ENCODE measurements around the gene DEPDC5.

The DEPDC5 gene

DNA sequence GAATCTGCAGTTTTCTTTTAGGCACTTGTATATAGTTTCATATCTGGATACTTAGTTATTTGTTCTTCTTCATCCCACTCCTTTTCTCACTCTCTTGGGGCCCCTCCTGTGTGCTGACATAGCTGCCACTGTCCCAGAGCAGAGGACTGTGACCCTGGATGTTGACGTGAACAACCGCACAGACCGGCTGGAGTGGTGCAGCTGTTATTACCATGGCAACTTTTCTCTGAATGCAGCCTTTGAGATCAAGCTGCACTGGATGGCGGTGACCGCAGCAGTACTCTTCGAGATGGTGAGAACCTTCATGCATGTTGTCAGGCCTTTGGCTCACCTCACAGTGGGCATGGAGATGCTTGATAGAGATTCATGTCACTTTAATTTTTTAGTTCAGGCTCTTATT is 139.6 kb downstream of the DEPDC5 start:
- Histone ChIP-seq H2AFZ (no peak overlapping the region), H3K4me1 (no peaks in the 10 kb centered on the region), H3K9ac (no peak overlapping the region), H3K27me3 (ENCODE audit: control insufficient read depth, insufficient read depth, low read length) (no peaks in the 10 kb centered on the region), H3K4me3 (ENCODE audit: low read depth, low read length) (no peak overlapping the region), H3K27ac (no peak overlapping the region), H3K4me2 (ENCODE audit: low read length) (no peak overlapping the region), H3K79me2 (no peaks in the 10 kb centered on the region), H3K36me3 (ENCODE audit: control insufficient read depth, insufficient read depth, low read length) (no peaks in the 10 kb centered on the region), H3K9me3 (ENCODE audit: control insufficient read depth, low read length) (no peaks in the 10 kb centered on the region)
- TF ChIP-seq, protein P1, sequence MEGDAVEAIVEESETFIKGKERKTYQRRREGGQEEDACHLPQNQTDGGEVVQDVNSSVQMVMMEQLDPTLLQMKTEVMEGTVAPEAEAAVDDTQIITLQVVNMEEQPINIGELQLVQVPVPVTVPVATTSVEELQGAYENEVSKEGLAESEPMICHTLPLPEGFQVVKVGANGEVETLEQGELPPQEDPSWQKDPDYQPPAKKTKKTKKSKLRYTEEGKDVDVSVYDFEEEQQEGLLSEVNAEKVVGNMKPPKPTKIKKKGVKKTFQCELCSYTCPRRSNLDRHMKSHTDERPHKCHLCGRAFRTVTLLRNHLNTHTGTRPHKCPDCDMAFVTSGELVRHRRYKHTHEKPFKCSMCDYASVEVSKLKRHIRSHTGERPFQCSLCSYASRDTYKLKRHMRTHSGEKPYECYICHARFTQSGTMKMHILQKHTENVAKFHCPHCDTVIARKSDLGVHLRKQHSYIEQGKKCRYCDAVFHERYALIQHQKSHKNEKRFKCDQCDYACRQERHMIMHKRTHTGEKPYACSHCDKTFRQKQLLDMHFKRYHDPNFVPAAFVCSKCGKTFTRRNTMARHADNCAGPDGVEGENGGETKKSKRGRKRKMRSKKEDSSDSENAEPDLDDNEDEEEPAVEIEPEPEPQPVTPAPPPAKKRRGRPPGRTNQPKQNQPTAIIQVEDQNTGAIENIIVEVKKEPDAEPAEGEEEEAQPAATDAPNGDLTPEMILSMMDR (IDR thresholded peaks at IDR 0.05), result no peak

DNA sequence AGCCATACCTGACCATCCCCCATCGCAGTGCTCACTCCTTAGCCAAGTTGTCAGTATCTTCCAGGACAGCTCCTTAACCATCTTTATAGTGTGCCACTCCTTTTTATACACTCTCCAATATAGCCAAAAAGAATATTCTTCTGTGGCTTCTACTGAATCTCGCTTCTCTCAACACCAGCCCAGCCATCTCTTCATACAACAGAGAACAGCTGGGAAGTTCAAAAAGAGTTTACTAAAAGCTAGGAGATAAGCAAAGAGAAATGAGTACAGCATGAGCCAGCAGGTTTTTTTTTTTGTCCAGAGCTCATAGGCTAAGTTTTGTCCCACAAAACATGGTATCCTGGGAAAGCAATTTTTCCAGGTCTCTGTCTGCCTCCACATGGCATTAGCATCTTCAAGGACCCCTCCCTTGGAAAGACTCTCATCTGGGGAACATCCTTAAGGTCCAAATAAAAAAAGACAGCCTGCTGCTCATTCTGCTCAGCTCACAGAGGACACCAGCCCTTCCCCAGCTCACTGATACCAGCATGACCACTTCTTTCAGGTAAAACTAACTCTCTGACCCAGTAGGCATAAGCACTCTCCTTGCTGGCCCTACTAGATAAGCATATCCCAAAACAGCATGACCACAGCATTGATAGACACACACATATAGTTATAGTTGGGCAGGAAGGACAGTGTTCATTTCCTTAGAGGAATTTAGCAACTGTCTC is 141.7 kb downstream of the DEPDC5 start:
- Histone ChIP-seq H3K36me3 (ENCODE audit: control insufficient read depth, insufficient read depth, low read length) (no peaks in the 10 kb centered on the region), H2AFZ (no peak overlapping the region), H3K4me3 (ENCODE audit: low read depth, low read length) (no peak overlapping the region), H3K9ac (no peak overlapping the region), H3K27me3 (ENCODE audit: control insufficient read depth, insufficient read depth, low read length) (no peaks in the 10 kb centered on the region), H3K27ac (no peak overlapping the region), H3K9me3 (ENCODE audit: control insufficient read depth, low read length) (no peaks in the 10 kb centered on the region), H3K4me2 (ENCODE audit: low read length) (no peak overlapping the region), H3K79me2 (no peaks in the 10 kb centered on the region), H3K4me1 (no peaks in the 10 kb centered on the region)
- TF ChIP-seq, protein P1 (IDR thresholded peaks at IDR 0.05), result no peak

DNA sequence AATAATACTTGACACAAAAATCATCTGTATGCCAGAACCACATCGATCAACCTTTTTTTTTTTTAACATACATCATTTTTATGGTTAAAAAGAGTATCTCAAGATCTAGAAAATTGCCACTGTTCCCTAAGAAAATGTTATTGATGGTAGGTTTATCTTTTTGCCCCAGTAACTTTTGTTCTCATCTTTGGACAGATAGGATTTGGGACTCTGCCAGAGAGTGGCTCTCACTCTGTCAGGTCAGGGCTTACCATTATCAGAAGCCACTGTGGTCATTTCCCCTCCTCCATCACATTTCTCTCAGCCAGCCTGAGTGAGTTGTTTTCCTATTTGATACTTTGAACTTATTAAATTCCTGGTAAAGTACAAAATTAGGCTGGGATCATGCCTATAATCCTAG is 142.7 kb downstream of the DEPDC5 start:
- no peaks in the 10 kb centered on the region for H3K4me1 ChIP-seq
- no peak overlapping the region for H2AFZ ChIP-seq
- no peak overlapping the region for H3K27ac ChIP-seq
- H3K9me3 ChIP-seq (ENCODE audit: control insufficient read depth, low read length), result no peaks in the 10 kb centered on the region
- H3K27me3 ChIP-seq (ENCODE audit: control insufficient read depth, insufficient read depth, low read length), result no peaks in the 10 kb centered on the region
- H3K4me2 ChIP-seq (ENCODE audit: low read length), result no peak overlapping the region
- no peak overlapping the region for H3K4me3 ChIP-seq (ENCODE audit: low read depth, low read length)
- TF ChIP-seq, protein P1 (IDR thresholded peaks at IDR 0.05), result no peak
- H3K36me3 ChIP-seq (ENCODE audit: control insufficient read depth, insufficient read depth, low read length), result no peaks in the 10 kb centered on the region
- H3K9ac ChIP-seq, result no peak overlapping the region
- H3K79me2 ChIP-seq, result no peaks in the 10 kb centered on the region

DNA sequence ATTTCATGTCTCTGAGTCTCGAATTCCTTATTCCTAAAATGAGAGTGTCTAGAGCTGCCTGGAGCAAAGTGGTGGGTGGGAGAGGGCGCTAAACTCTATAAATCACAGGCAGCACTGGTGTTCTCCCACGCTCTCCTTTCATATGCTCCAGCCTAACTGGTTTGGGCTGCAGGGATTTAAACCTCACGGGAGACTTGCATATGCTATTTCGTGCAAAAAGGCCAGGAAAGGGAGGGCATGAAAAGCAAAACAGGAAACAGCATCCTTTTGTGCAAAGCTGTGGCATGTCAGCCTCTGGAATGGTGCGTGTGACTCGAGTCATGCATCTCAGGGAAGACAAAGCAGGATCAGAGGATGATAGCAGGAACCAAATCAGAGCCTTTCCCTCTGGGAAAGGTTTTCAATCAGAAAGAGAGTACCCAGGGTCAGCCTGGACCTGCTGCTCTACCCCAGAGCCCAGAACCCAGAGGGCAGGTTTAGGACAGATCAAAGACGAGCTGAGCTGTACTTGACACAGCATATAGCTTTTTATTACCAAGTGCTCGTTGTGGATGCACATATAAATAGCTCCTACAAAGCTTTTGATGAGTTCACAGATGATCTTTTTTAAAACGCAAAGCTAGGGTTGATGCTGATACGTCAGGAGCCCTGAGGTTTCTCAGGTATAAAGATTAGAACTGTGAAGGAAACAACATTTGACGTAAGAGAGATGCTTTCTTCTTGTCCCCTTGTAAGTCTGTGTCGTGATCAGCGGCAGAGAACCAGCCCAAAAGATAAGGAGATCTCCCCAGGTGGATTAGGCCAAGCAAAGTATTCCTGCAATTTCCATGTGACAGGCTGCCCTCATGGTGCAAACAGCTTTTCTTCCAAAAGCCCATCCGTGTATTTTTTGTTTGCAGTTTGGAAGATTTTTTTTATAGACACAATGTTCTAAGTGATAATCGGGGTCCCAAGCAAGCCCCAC is 144.3 kb downstream of the DEPDC5 start:
- Histone ChIP-seq H3K9ac (no peak overlapping the region), H3K79me2 (no peaks in the 10 kb centered on the region), H3K27me3 (ENCODE audit: control insufficient read depth, insufficient read depth, low read length) (no peaks in the 10 kb centered on the region), H3K4me2 (ENCODE audit: low read length) (no peak overlapping the region), H3K9me3 (ENCODE audit: control insufficient read depth, low read length) (no peaks in the 10 kb centered on the region), H2AFZ (no peak overlapping the region), H3K27ac (no peak overlapping the region), H3K4me3 (ENCODE audit: low read depth, low read length) (no peak overlapping the region), H3K4me1 (no peaks in the 10 kb centered on the region), H3K36me3 (ENCODE audit: control insufficient read depth, insufficient read depth, low read length) (no peaks in the 10 kb centered on the region)
- TF ChIP-seq, protein P1 (IDR thresholded peaks at IDR 0.05), result no peak

Measured in parathyroid adenoma (tissue), 2 donors.